ENCODE results near the gene TAF9.

- no peak for TF ChIP-seq CTCF (IDR thresholded peaks at IDR 0.05)
- no peak for TF ChIP-seq POLR2A (IDR thresholded peaks at IDR 0.05)
Measured at GRCh38 chr5:69368458-69369339, 621 bp downstream of the TAF9 start.
